HepG2 (cell line): ENCODE results near the gene CDK9. TPM values are rescaled to one million over a fixed set of nuclear protein-coding genes. Genes with fewer than 3 reads are reported as not detected.
A peak's percentile ranks its signal among the peaks of the same experiment; 100 is the strongest.

Experiments
- CSRNP2 ChIP-seq: sonication (generic); formaldehyde crosslinking; conservative IDR thresholded peaks from 2 replicates; pipeline ENCODE4 v1.8.0; 2022; ENCODE audit warnings: low read depth, missing genetic modification reagents
- ERF ChIP-seq: IDR thresholded peaks from 2 replicates; pipeline ENCODE4 v1.6.1; 2018; ENCODE audit warnings: missing biosample characterization, missing genetic modification reagents
- KLF15 ChIP-seq: sonication (generic); formaldehyde crosslinking; IDR thresholded peaks from 2 replicates; pipeline ENCODE4 v1.8.1; 2023; ENCODE audit warnings: borderline replicate concordance, mild to moderate bottlenecking, inconsistent platforms, missing genetic modification reagents, mixed read lengths
- RAD51 ChIP-seq: fragments of 450-650 bp; IDR thresholded peaks from 2 replicates; pipeline ENCODE4 v1.6.1; 2016; ENCODE audit warnings: borderline replicate concordance
- SRSF9 ChIP-seq: fragments of 200-400 bp; formaldehyde crosslinking; IDR thresholded peaks from 2 replicates; pipeline ENCODE4 v1.6.1; 2018; ENCODE audit warnings: borderline replicate concordance, mild to moderate bottlenecking, low read depth, low read length; ENCODE audit not compliant: insufficient read depth, poor library complexity, severe bottlenecking
- STAG1 ChIP-seq: sonication (generic); formaldehyde crosslinking; IDR thresholded peaks from 2 replicates; pipeline ENCODE4 v1.4.0; 2020; ENCODE audit warnings: missing genetic modification reagents
- TGIF2 ChIP-seq: IDR thresholded peaks from 2 replicates; pipeline ENCODE4 v1.6.1; 2016; ENCODE audit warnings: control low read depth, missing compliant biosample characterization
- ZNF138 ChIP-seq: sonication (generic); formaldehyde crosslinking; IDR thresholded peaks from 2 replicates; pipeline ENCODE4 v1.5.0; 2020; ENCODE audit warnings: mild to moderate bottlenecking, low read depth, missing genetic modification reagents
- ZNF230 ChIP-seq: sonication (generic); formaldehyde crosslinking; IDR thresholded peaks from 2 replicates; pipeline ENCODE4 v1.4.0; 2020; ENCODE audit warnings: mild to moderate bottlenecking, missing genetic modification reagents
- ZNF276 ChIP-seq: sonication (generic); formaldehyde crosslinking; IDR thresholded peaks from 2 replicates; pipeline ENCODE4 v1.4.0; 2020; ENCODE audit warnings: mild to moderate bottlenecking, low read depth, missing genetic modification reagents
- ZNF318 ChIP-seq: sonication (generic); formaldehyde crosslinking; IDR thresholded peaks from 2 replicates; pipeline ENCODE4 v1.4.0; 2020; ENCODE audit warnings: mild to moderate bottlenecking, missing genetic modification reagents
- ZNF543 ChIP-seq: sonication (generic); formaldehyde crosslinking; IDR thresholded peaks from 2 replicates; pipeline ENCODE4 v1.4.0; 2020; ENCODE audit warnings: mild to moderate bottlenecking, missing genetic modification reagents
- ZNF772 ChIP-seq: sonication (generic); formaldehyde crosslinking; IDR thresholded peaks from 2 replicates; pipeline ENCODE4 v1.5.0; 2020; ENCODE audit warnings: mild to moderate bottlenecking, missing genetic modification reagents
- ZNF782 ChIP-seq: sonication (generic); formaldehyde crosslinking; IDR thresholded peaks from 2 replicates; pipeline ENCODE4 v1.4.0; 2020; ENCODE audit warnings: missing genetic modification reagents, mild to moderate bottlenecking, borderline replicate concordance
- ZNF784 ChIP-seq: sonication (generic); formaldehyde crosslinking; IDR thresholded peaks from 2 replicates; pipeline ENCODE4 v1.5.1; 2020; ENCODE audit warnings: missing genetic modification reagents, mild to moderate bottlenecking, borderline replicate concordance
- polyA plus RNA-seq, 8 experiments: library from polyadenylated mRNA; depleted of rRNA in 3 of 8; stranded (reverse) in 7 of 8; unstranded in 1 of 8; fragments of >200 nt; fragmentation: Illumina TruSeq in 4 of 8; extraction: Trizol in 4 of 8; gene quantifications; 2 replicates each; pipeline versions ENCODE4 v1.2.1 to v1.2.3, GENCODE V29; 2011 to 2016; ENCODE audit warnings: low read depth in 4 of 8, missing spikeins in 1 of 8, mixed read lengths in 1 of 8; ENCODE audit not compliant: insufficient read depth in 1 of 8
- total RNA-seq, 5 experiments: library from RNA; depleted of rRNA; stranded (reverse); fragments of >200 nt; fragmentation: Illumina TruSeq; extraction: Trizol; gene quantifications; 2 replicates each; pipeline ENCODE4 v1.2.3, GENCODE V29; 2016; ENCODE audit warnings: low read depth in 1 of 5

Gene CDK9
- total and polyA plus RNA-seq, 2 of the 13 experiments (the other 11 are each of a cell fraction or from before 2014, with no cell fraction given) = 16.8 to 21.5 TPM

GRCh38 chr9:127802576-127803443 is 17.0 kb downstream of the CDK9 start, which contains the start of gene FPGS (continued):
- TF ChIP-seq ZNF318 (CRISPR knock-in tag) = no peak
- peak; percentile 35; the same call in 1 of the 2 replicates for TF ChIP-seq KLF15 (CRISPR knock-in tag)
- 0 out of 2 replicates have a peak, but pooled peaks have one; percentile 63 for TF ChIP-seq ZNF276
- TF ChIP-seq STAG1 (CRISPR knock-in tag) = no peak
- TF ChIP-seq ZNF543 = peak; percentile 42; the same call in 1 of the 2 replicates
- TF ChIP-seq RAD51 = no peak
- peak; percentile 73 for TF ChIP-seq ZNF782
- TF ChIP-seq ZNF138 (CRISPR knock-in tag) = peak; percentile 53; the same call in 1 of the 2 replicates
- peak; percentile 6; the same call in 1 of the 2 replicates for TF ChIP-seq ERF (CRISPR knock-in tag)
- TF ChIP-seq ZNF784 (CRISPR knock-in tag) = peak; percentile 72; the same call in 1 of the 2 replicates
- no peak for TF ChIP-seq CSRNP2
- no peak for TF ChIP-seq SRSF9
- TF ChIP-seq ZNF230 (CRISPR knock-in tag) = 0 out of 2 replicates have a peak, but pooled peaks have one; percentile 78
- peak; percentile 74; the same call in 1 of the 2 replicates for TF ChIP-seq ZNF772
- no peak for TF ChIP-seq TGIF2 (CRISPR knock-in tag)
